Measurements from ENCODE around the gene CDPF1.

The CDPF1 gene

GRCh38 chr22:46288846-46289243, 38.8 kb upstream of the CDPF1 start:
- DNase-seq (ENCODE audit: insufficient read length, low spot score) (no peak), FAIRE-seq (no peak)
- TF ChIP-seq CTCF (IDR thresholded peaks at IDR 0.05; ENCODE audit: insufficient read depth, missing control alignments) = no peak

GRCh38 chr22:46287873-46288751, 38.0 kb upstream of the CDPF1 start:
- FAIRE-seq (no peak), DNase-seq (ENCODE audit: insufficient read length, low spot score) (no peak)
- no peak for TF ChIP-seq CTCF (IDR thresholded peaks at IDR 0.05; ENCODE audit: insufficient read depth, missing control alignments)

- DNase-seq (ENCODE audit: insufficient read length, low spot score) = no peak
- TF ChIP-seq CTCF (IDR thresholded peaks at IDR 0.05; ENCODE audit: insufficient read depth, missing control alignments) = no peak
- no peak for FAIRE-seq
Measured at GRCh38 chr22:46286941-46287872, 37.1 kb upstream of the CDPF1 start.

- no peak for DNase-seq (ENCODE audit: insufficient read length, low spot score)
- TF ChIP-seq CTCF (IDR thresholded peaks at IDR 0.05; ENCODE audit: insufficient read depth, missing control alignments) = no peak
- no peak for FAIRE-seq
Measured at GRCh38 chr22:46286006-46286405, 35.9 kb upstream of the CDPF1 start.

- DNase-seq (ENCODE audit: insufficient read length, low spot score) (no peak), FAIRE-seq (no peak)
- TF ChIP-seq CTCF (IDR thresholded peaks at IDR 0.05; ENCODE audit: insufficient read depth, missing control alignments) = no peak
Measured at GRCh38 chr22:46281866-46282678, 32.0 kb upstream of the CDPF1 start.

- FAIRE-seq = no peak
- TF ChIP-seq CTCF (IDR thresholded peaks at IDR 0.05; ENCODE audit: insufficient read depth, missing control alignments) = no peak
- DNase-seq (ENCODE audit: insufficient read length, low spot score) = no peak
Measured at GRCh38 chr22:46280999-46281623, 31.0 kb upstream of the CDPF1 start.
